HG03571 (cell line): ENCODE data around the gene CMYA5.
A peak's percentile ranks its signal among the peaks of the same experiment; 100 is the strongest.
"Not testable (repeated sequence)": the region's sequence is repeated elsewhere in the genome, so short reads cannot be mapped to it uniquely, and the experiment has no call there.

ENCODE experiments used
- ATAC-seq: cut with Tn5 transposase; IDR thresholded peaks from one replicate; pipeline ENCODE4 v1.9.1; 2021; ENCODE audit not compliant: unreplicated experiment

Gene CMYA5

DNA sequence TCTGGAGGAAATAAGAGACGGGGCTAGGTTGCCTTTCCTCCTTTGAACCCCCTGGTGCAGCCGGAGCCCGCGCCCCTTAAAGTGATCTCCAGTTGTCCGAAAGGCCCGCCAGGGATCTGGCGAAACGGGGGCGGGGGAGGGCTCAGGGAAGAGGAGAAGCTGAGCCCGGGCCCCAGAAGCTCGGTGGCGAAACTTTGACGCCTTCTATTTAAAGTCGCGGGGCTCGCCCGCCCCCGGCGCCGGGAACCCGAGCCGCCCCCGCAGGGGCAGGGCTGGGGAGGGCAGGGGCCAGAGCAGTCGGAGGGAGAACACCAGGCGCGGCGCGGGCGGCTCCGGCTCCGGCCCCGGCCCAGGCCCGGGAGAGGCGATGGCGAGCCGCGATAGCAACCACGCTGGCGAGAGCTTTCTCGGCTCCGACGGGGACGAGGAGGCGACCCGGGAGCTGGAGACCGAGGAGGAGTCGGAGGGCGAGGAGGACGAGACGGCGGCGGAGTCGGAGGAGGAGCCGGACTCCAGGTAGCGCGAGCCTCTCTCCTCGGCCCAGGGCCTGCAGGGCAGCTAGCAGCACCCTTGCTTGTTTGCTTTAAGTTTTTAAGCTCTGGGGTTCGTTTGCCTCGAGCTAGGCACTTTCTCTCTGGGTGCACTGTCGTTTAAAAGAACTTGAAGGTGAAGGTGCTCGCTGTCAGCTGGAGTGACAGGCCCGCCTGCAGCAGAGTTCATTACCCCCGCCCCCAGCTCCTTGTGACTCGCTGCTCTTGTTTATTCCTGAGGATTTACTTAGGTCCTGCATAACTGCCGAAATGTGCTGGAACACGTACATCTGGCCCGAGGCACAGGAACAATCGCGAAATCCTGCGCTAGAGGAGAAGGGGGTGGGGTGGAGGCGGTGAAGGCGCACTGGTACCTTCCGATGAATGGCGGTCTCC is at the start of gene CMYA5:
Gene CMYA5 (plus strand): TSS at position 296 of the 926 bp plus-strand sequence. CDS start 72 bp downstream, at position 368.
- ATAC-seq: no peak

DNA sequence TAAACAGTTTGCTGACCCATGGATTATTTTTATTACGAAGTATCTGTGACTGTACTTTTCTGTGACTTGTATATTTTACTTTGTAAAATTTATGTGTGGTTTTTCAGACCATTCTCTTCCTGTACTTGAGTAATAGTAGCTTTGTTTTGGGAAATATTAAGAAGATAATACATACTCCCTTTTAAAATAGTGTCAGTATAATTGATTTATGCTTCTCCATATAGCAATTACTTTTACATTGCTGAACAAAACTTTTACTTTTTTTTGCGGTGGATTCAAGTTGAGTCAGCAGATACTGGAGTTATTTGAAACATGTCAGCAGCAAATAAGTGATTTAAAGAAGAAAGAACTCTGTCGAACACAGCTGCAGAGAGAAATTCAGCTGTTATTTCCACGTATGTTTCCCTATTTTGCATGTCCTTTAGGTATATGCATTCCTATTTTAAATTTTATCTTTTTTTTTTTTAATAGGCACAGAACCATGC is 49.0 kb upstream of the CMYA5 start:
- no peak for ATAC-seq

GRCh38 chr5:79641414-79641813 is 48.2 kb upstream of the CMYA5 start:
- no peak for ATAC-seq

DNA sequence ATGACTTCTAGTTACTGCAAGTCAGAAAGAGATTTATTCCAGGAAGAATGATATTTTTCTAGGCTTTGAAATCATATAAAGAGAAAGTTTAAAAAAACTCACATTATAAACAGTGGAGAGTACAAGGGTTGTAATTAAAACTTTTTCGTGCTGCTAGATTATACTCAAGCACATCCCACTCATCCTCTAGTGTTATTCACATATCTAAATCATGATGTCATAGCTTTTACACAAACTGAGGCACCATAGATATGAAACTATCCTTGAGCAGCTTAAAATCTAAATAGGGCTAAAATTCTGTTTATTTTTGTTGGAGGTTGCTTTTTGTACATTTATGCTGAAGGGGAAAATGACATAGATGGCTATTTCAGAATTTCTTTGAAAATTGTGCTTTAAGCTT is 47.4 kb upstream of the CMYA5 start:
- ATAC-seq: no peak

DNA sequence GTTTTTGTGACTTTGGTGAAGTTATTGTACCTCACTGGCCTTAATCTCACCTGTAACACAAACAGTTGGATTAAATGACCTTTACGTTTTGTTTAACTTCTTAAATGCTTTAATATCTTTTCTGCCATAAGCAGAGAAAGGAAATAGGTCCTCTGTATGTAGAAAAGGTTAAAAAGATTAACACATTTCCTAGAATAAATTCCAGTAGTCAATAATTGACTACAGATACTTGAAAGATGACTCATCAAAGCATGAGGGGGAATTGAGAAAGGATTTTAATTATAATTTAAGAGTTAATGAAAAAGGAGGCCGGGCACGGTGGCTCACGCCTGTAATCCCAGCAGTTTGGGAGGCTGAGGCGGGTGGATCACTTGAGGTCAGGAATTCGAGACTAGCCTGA is 35.8 kb upstream of the CMYA5 start:
- ATAC-seq: no peak

- no peak for ATAC-seq
These were observed 26.4 kb upstream of the CMYA5 start for GRCh38 chr5:79663212-79663611.

DNA sequence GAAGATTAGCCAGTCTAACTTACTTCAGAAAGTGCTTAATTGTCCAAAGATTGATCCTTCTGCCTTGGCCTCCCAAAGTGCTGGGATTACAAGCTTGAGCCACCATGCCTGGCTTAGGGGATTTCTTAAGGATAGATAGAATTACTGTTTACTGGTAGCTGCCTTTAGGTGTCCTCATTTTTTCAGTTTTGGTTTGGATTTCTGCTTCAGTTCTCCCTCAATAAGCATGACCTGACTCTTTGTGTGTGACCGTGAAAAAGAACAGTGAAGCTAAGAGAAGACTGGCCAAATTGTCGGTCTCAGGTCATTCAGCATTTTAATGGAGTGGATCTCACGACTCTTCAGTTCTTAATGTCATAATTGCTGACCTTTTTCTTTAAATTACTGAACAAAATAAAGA is 22.9 kb upstream of the CMYA5 start:
- no peak for ATAC-seq

DNA sequence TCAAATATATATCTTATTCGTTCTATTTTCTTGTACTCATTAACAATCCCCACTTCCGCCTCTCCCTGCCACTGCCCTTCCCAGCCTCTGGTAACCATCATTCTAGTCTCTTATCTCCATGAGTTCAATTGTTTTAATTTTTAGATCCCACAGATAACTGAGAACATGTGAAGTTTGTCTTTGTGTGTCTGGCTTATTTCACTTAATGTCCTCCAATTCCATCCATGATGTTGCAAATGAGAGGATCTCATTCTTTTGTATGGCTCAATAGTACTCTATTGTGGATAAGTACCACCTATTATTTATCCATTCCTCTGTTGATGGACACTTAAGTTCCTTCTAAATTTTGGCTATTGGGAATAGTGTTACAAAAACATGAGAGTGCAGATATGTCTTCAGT is 17.2 kb upstream of the CMYA5 start:
- ATAC-seq: no peak

- ATAC-seq: not testable (repeated sequence)
These were observed 13.3 kb upstream of the CMYA5 start for GRCh38 chr5:79676354-79676753.

DNA sequence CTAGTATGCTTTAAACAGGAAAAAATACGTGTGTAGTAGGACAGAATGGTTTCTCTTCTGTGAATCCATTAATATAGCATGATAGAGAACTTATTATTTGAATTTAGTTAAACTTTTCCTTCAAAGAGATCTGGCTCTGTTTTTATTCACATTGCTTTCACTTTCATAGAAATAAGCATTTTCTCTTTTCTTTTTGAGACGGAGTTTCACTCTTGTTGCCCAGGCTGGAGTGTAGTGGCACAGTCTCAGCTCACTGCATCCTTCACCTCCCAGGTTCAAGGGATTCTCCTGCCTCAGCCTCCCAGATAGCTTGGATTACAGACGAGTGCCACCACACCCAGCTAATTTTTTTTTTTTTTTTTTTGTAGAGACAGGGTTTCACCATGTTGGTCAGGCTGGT is 7.5 kb upstream of the CMYA5 start:
- ATAC-seq: not testable (repeated sequence)

GRCh38 chr5:79684782-79685181 is 4.9 kb upstream of the CMYA5 start:
- ATAC-seq: no peak

- no peak for ATAC-seq
These were observed 4.0 kb upstream of the CMYA5 start for GRCh38 chr5:79685627-79686026.

- ATAC-seq: no peak
These were observed 2.8 kb upstream of the CMYA5 start for GRCh38 chr5:79686799-79687198.

DNA sequence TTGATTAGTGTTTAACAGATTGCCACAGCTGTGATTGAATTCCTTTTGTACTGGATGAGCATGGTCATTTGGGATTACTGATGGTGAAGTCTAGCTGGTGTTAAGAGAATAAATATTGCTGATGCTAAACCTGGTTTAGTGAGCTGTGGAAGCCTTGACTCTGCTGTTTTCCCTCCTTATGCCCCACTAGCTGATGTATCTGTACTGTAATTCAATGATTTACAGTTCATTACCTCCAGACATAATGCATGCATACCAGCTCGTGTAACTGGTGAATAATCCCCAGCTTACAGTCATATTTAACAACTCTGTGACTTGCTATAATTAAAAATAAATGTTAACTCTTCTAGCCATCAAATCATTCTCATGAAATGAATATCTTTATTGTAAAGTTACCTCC is 1.7 kb upstream of the CMYA5 start:
- ATAC-seq: no peak

DNA sequence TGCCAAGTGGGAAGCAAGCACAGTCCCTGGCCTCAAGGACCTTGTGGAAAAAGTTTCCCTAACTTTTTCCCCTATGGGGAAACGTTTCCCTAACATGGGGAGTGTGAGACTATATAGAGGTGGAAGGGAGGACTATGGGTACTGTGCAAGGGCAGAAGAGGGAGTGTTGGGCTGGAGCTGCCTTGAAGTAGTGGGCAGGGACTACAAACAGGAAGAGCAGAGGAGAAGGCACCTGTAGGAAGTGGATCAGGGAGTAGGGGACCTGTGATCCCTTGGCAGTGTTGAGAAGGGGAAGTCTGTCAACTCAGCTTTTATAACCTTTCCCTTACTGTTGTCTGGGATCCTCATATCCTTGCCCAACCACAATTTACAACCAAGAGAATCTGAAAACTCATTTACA is 1.4 kb downstream of the CMYA5 start:
- no peak for ATAC-seq

DNA sequence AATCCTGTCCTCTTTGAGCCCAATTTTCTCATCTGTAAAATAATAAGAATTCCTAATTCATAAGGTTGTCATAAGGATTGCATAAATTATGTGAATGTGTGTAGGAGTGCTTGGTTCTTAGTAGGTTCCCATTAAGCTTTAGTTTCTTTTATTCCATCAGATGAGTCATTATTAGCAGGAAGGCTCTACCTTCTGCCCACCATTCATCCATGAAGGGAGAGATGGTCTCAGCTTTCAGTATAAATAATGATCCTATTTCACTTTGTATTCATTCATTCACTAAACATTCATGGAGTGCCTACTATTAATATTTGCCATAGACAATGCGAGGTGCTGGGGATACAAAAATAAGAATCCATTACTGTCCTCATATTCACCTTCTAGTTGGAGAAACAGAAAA is 3.0 kb downstream of the CMYA5 start:
- no peak for ATAC-seq

GRCh38 chr5:79694183-79694582 is 4.5 kb downstream of the CMYA5 start:
- no peak for ATAC-seq

- no peak for ATAC-seq
These were observed 5.0 kb downstream of the CMYA5 start for GRCh38 chr5:79694652-79695051.

DNA sequence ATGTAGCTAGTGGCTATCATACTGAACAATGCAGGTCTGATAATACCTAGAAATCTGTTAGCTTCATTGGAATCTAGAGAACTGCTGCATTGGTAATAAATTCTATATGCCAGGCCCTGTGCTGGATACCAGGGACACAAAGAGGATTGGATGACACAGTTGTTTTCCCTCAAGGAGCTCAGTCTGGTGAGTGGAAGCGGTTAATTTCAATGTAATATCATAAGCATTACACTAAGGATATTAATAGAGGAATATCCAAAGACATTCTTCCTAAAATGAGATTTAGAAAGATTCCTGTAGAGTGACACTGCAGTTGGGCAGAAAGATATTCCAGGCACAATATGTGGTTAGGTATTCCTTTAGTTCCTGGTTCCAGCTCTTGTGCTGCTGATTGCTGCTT is 5.9 kb downstream of the CMYA5 start:
- ATAC-seq: no peak

DNA sequence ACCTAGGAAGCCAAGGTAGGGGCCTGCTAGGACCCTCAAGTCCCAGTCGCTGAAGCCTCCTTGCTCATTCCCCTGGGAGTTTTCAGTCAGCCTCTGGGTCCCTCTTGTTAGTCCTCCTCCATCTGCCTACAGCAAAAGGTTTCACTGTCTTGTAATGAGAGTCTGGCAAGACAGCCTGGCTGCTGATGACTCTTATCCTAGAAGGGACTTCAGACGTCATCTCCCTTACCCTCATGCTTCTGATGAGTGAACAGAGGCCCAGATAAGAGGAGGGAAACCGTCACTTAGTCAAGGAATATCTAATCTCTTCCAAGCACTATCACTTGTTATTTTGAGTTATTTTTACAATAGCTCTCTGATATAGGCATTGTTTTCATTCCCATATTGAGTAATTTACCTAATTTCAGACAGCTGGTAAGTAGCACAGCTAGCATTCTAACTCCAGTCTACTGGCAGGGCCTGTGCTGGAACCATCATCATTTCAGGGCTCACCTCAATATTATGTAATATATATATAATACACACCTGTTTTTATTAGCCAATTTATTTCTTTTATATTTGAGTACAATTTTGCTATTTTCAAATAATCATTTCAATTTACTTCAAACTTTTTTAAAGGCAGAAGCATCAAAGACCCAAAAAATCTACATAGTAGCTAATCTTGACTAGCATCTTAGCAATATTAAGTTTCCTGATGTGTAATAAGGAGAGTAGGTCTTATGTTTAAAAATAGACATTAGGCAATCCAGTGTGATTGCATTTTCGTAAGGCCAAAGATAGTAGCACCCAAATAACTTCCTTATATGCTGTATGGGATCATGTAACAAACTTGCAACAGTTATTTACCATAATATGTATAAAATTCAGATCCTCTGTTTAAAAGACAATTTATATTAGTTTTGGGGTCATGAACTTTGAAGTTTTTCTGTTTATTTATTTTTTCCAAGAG is 7.9 kb downstream of the CMYA5 start:
- ATAC-seq: no peak

GRCh38 chr5:79699763-79700400 is 10.2 kb downstream of the CMYA5 start:
- peak; percentile 62 for ATAC-seq
